Gastroesophageal sphincter (tissue), 4 donors: ENCODE results near the gene SPARCL1. TPM values are rescaled to one million over a fixed set of nuclear protein-coding genes. Genes with fewer than 3 reads are reported as not detected.
"Not testable (repeated sequence)": the region's sequence is repeated elsewhere in the genome, so short reads cannot be mapped to it uniquely, and the experiment has no call there.

Experiments
- ATAC-seq: fragments of 150-250 bp; one replicate; pipeline ENCODE4 v1.9.1; 2016; ENCODE audit warnings: mild to moderate bottlenecking, moderate library complexity
- H3K27ac ChIP-seq, 4 donors: fragments of 200-600 bp; sonication (generic) in 3 of 4; 1 replicate in 3 of 4; 2 replicates in 1 of 4; pipeline ENCODE4 v1.5.1; 2016 to 2019
- H3K27me3 ChIP-seq: fragments of 200-600 bp; sonication (generic); one replicate; pipeline ENCODE4 v1.5.1; 2019
- H3K36me3 ChIP-seq, 2 donors: fragments of 200-600 bp; sonication (generic); one replicate each; pipeline ENCODE4 v1.5.1; 2019; ENCODE audit warnings: control low read depth in 1 of 2
- H3K4me1 ChIP-seq, 3 donors: fragments of 200-600 bp; sonication (generic); 1 replicate in 2 of 3; 2 replicates in 1 of 3; pipeline ENCODE4 v1.5.1; 2016 to 2019; ENCODE audit warnings: control low read depth in 2 of 3
- H3K4me3 ChIP-seq, 2 donors: fragments of 200-600 bp; sonication (generic); one replicate each; pipeline ENCODE4 v1.5.1; 2019; ENCODE audit warnings: mild to moderate bottlenecking in 1 of 2, moderate library complexity in 1 of 2
- H3K9me3 ChIP-seq, 3 donors: fragments of 200-600 bp; sonication (generic); one replicate each; pipeline ENCODE4 v1.5.1; 2017 to 2019; ENCODE audit warnings: control low read depth in 2 of 3
- CTCF ChIP-seq, 4 experiments: fragments of 200-600 bp in 2 of 4; fragments of 450-650 bp in 2 of 4; sonication (generic) in 1 of 4; IDR thresholded peaks; one replicate each; pipeline ENCODE4 v1.5.1; 2017 to 2019; ENCODE audit warnings: antibody characterized with exemption in 4 of 4, mild to moderate bottlenecking in 2 of 4, moderate library complexity in 2 of 4
- EP300 ChIP-seq: sonication (generic); formaldehyde crosslinking; IDR thresholded peaks from one replicate; pipeline ENCODE4 v1.6.1; 2017; ENCODE audit warnings: antibody characterized with exemption, mild to moderate bottlenecking
- POLR2A ChIP-seq, 2 donors: fragments of 450-650 bp; IDR thresholded peaks; one replicate each; pipeline ENCODE4 v1.6.1; 2017; ENCODE audit warnings: antibody characterized with exemption in 2 of 2, mild to moderate bottlenecking in 2 of 2, moderate library complexity in 1 of 2
- POLR2AphosphoS5 ChIP-seq: sonication (generic); formaldehyde crosslinking; IDR thresholded peaks from one replicate; pipeline ENCODE4 v1.6.1; 2017; ENCODE audit warnings: antibody characterized with exemption
- WGBS, 2 donors: methylation state at CpG; one replicate each; pipeline ENCODE4 v1.1.5; 2018; ENCODE audit warnings: low coverage in 1 of 2; 5-methylcytosine and 5-hydroxymethylcytosine counted together
- total RNA-seq, 4 donors: library from RNA; depleted of rRNA; stranded (reverse); fragments of >200 nt; gene quantifications; one replicate each; pipeline ENCODE4 v1.1.0, GENCODE V29; 2016

The SPARCL1 gene
- total RNA-seq, 4 donors from 2014 or later, result 1,558 to 2,335 (median 1,828) TPM

- Histone ChIP-seq H3K9me3 (peaks cover 0 to 13% (median 0%) of the 10 kb centered on the region in 3 donors), H3K27me3 (no peaks in the 10 kb centered on the region), H3K27ac (peak overlapping the region in 3 of 4 donors; percentile 63 to 73 (median 68)), H3K36me3 (peaks cover 14 to 95% of the 10 kb centered on the region in 2 donors), H3K4me3 (no peak overlapping the region), H3K4me1 (peaks cover 11 to 66% (median 12%) of the 10 kb centered on the region in 3 donors)
- no peak for TF ChIP-seq POLR2AphosphoS5
- TF ChIP-seq POLR2A (IDR thresholded peaks at IDR 0.05), result no peak
- TF ChIP-seq CTCF (IDR thresholded peaks at IDR 0.05), result no peak
- TF ChIP-seq EP300, result no peak
- WGBS, 2 donors, result 83 to 91% methylated on average over 2 of the region's 2 CpGs
- ATAC-seq, result no peak
Measured at GRCh38 chr4:87491436-87491835, 37.7 kb downstream of the SPARCL1 start.

- Histone ChIP-seq H3K27ac (peak overlapping the region; percentile 40 to 77 (median 68)), H3K4me3 (no peak overlapping the region), H3K9me3 (peaks cover 0 to 13% (median 0%) of the 10 kb centered on the region in 3 donors), H3K36me3 (peaks cover 14 to 89% of the 10 kb centered on the region in 2 donors), H3K4me1 (peaks cover 11 to 66% (median 12%) of the 10 kb centered on the region in 3 donors), H3K27me3 (no peaks in the 10 kb centered on the region)
- ATAC-seq, result no peak
- 68% methylated on average over 1 of the region's 1 CpG; no CpG with 5 or more reads in 1 of the 2 donors for WGBS, 2 donors
- no peak for TF ChIP-seq POLR2AphosphoS5
- no peak for TF ChIP-seq EP300
- TF ChIP-seq POLR2A (IDR thresholded peaks at IDR 0.05), result no peak
- no peak for TF ChIP-seq CTCF (IDR thresholded peaks at IDR 0.05)
Measured at GRCh38 chr4:87490664-87491369, 38.4 kb downstream of the SPARCL1 start.

- H3K9me3 ChIP-seq, result peaks cover 0 to 13% (median 0%) of the 10 kb centered on the region in 3 donors
- 67% methylated on average over 1 of the region's 2 CpGs; no CpG with 5 or more reads in 1 of the 2 donors for WGBS, 2 donors
- H3K27ac ChIP-seq, result peak overlapping the region; percentile 40 to 77 (median 68)
- peak; percentile 40 for ATAC-seq
- peaks cover 11 to 60% (median 12%) of the 10 kb centered on the region in 3 donors for H3K4me1 ChIP-seq
- TF ChIP-seq POLR2A (IDR thresholded peaks at IDR 0.05), result no peak
- no peak for TF ChIP-seq CTCF (IDR thresholded peaks at IDR 0.05)
- no peak for TF ChIP-seq POLR2AphosphoS5
- no peak for TF ChIP-seq EP300
- peaks cover 14 to 78% of the 10 kb centered on the region in 2 donors for H3K36me3 ChIP-seq
- H3K27me3 ChIP-seq, result no peaks in the 10 kb centered on the region
- no peak overlapping the region for H3K4me3 ChIP-seq
Measured at GRCh38 chr4:87489678-87490077, 39.5 kb downstream of the SPARCL1 start.

GRCh38 chr4:87488666-87489065 is 40.5 kb downstream of the SPARCL1 start:
- Histone ChIP-seq H3K27ac (peak overlapping the region; percentile 10 to 77 (median 68)), H3K36me3 (peaks cover 6 to 71% of the 10 kb centered on the region in 2 donors)
- no CpG with 5 or more reads among the region's 4 CpGs for WGBS, 2 donors

GRCh38 chr4:87483247-87483646 is 45.9 kb downstream of the SPARCL1 start:
- H3K4me3 ChIP-seq, H3K4me1 ChIP-seq, ATAC-seq, H3K9me3 ChIP-seq, H3K27me3 ChIP-seq: not testable (repeated sequence)
- Histone ChIP-seq H3K36me3 (peaks cover 6 to 69% of the 10 kb centered on the region in 2 donors), H3K27ac (peak overlapping the region in 2 of 4 donors; percentile 42 to 54)

More at GRCh38 chr4:87488666-87489065, 40.5 kb downstream of the SPARCL1 start:
- H3K4me3 ChIP-seq, H3K27me3 ChIP-seq, ATAC-seq: not testable (repeated sequence)
- peaks cover 10 to 50% (median 11%) of the 10 kb centered on the region in 3 donors for H3K4me1 ChIP-seq
- H3K9me3 ChIP-seq, result peaks cover 0 to 13% (median 0%) of the 10 kb centered on the region in 3 donors

GRCh38 chr4:87481377-87481776 is 47.8 kb downstream of the SPARCL1 start:
- no peaks in the 10 kb centered on the region for H3K4me1 ChIP-seq
- no peak overlapping the region for H3K4me3 ChIP-seq
- ATAC-seq, result no peak
- H3K27ac ChIP-seq, result peak overlapping the region; percentile 29 to 61 (median 48)
- TF ChIP-seq POLR2AphosphoS5, result no peak
- TF ChIP-seq CTCF (IDR thresholded peaks at IDR 0.05), result no peak
- no peak for TF ChIP-seq EP300
- TF ChIP-seq POLR2A (IDR thresholded peaks at IDR 0.05), result no peak
- H3K27me3 ChIP-seq, result no peaks in the 10 kb centered on the region
- H3K9me3 ChIP-seq, result no peaks in the 10 kb centered on the region
- peaks cover 11 to 74% of the 10 kb centered on the region in 2 donors for H3K36me3 ChIP-seq
